HG03060 (cell line): ENCODE data around the gene UBR3.
"Not testable (repeated sequence)": the region's sequence is repeated elsewhere in the genome, so short reads cannot be mapped to it uniquely, and the experiment has no call there.

Experiments
- ATAC-seq: cut with Tn5 transposase; IDR thresholded peaks from one replicate; pipeline ENCODE4 v1.9.1; 2021; ENCODE audit warnings: low read depth, moderate number of reproducible peaks; ENCODE audit not compliant: unreplicated experiment

Gene UBR3

DNA sequence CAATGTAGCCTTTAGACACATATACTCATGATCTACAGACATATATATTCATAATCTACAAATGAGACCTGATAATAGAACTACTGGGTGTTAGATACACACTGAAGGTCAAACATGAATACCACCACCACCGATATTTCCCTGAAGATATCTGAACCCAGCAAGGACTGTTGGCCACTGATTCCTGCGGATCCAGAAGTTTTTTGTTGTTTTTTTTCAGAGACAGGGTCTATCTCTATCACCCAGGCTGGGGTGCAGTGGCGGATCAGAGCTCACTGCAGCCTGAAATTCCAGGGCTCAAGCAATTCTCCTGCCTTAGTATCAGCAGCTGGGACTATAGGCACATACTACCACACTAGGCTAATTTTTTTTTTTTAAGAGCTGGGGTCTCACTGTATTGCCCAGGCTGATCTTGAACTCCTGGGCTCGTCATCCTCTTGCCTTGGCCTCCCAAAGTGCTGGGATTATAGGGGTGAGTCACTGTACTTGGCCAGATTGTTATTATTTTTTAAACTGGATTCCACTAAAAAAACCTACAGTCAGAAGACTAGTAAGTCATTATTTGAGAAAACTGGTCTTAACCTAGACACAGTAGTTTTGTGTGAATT lies 4.4 kb upstream of the UBR3 start:
- no peak for ATAC-seq

DNA sequence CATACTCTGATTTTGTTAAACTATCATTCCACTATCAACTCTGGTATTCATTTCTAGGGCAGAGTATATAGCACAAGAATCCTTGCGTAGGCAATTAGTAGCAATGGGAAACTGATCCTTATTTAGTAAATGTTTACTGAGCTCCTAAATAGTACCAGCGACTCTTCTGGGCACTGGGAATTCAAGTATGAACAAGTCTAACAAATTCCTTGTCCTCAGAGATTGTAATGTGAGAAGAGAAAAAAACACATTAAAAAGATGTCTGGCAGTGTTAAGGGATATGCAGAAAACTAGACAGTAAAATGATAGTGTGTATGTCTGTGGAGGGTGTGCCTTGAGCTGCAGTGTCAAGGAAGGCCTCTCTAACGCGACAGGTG lies 3.3 kb upstream of the UBR3 start:
- ATAC-seq: no peak

DNA sequence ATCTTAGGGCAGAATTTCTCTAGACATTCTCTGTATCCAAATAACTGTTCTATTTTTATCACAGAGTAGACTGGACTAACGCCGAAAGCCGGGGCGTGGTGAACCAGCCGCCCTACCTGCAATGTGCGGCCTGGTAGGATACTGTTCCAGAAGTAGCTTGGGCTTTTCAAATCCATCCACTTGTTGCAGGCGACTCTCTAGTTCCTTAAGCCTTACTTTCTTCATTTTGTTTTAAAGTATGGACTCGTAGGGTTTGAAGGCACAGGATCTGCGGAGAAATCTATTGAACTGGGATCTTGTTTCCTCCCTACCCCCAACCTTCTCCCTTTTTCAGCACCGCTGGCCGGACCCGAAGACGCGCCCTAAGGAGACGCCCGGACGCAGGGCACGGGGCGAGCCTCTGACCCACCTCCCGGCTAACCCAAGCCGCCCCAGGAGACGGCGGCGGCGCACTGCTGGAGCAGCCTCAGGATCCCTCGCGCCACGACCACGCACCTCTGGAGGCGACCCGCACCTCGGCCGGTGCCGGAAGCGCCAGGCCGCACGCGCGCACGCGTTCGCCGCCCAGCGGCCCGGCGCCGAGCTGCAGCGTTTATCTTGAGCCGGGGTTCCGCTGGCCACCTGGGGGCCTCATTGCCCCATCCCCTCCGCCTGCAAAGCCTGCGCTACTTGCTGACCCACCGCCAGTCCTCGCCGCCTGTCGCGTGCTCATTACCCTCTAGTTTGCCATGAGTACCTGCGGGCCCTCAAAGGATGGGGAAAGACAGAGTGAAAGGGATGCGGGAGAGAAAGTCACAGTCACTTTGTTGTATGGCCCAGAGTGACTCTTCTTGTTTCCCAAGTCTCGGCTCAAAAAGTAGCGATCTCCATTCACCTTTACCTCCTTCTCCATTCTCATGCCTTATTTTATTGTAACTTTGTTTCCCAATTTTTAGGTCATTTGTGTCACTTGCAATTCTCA lies 2.6 kb upstream of the UBR3 start, which contains the start of gene METTL5:
Gene METTL5 (minus strand): TSS at position 533 of the 961 bp plus-strand sequence. CDS start 308 bp downstream, at position 225.
- peak; percentile 31 for ATAC-seq

- ATAC-seq: no peak
Measured at GRCh38 chr2:169828141-169828811, 1.0 kb downstream of the UBR3 start.

GRCh38 chr2:169834401-169834800 lies 7.1 kb downstream of the UBR3 start:
- ATAC-seq: no peak

GRCh38 chr2:169838743-169839489 lies 11.7 kb downstream of the UBR3 start:
- no peak for ATAC-seq

GRCh38 chr2:169839954-169840746 lies 12.9 kb downstream of the UBR3 start:
- no peak for ATAC-seq

GRCh38 chr2:169840747-169841142 lies 13.5 kb downstream of the UBR3 start:
- no peak for ATAC-seq

- ATAC-seq: not testable (repeated sequence)
Measured at GRCh38 chr2:169841625-169842024, 14.4 kb downstream of the UBR3 start.

DNA sequence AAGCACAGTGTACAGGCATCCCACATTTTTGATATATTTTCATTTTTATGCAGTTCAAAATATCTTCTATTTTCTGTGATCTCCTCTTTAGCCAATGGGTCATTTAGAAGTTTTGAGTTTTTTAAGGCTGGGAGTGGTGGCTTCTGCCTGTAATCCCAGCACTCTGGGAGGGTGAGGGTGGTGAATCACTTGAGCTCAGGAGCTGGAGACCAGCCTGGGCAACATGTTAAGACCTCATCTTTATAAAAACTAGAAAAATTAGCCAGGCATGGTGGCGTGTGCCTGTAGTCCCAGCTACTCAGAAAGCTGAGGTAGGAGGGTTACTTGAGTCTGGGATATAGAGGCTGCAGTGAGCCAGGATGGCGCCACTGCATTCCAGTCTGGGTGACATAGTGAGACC lies 17.8 kb downstream of the UBR3 start:
- no peak for ATAC-seq

GRCh38 chr2:169848959-169849693 lies 21.9 kb downstream of the UBR3 start:
- not testable (repeated sequence) for ATAC-seq

GRCh38 chr2:169849710-169850109 lies 22.5 kb downstream of the UBR3 start:
- no peak for ATAC-seq

- ATAC-seq: no peak
Measured at GRCh38 chr2:169853041-169853668, 25.9 kb downstream of the UBR3 start.

GRCh38 chr2:169855281-169856258 lies 28.3 kb downstream of the UBR3 start:
- not testable (repeated sequence) for ATAC-seq

DNA sequence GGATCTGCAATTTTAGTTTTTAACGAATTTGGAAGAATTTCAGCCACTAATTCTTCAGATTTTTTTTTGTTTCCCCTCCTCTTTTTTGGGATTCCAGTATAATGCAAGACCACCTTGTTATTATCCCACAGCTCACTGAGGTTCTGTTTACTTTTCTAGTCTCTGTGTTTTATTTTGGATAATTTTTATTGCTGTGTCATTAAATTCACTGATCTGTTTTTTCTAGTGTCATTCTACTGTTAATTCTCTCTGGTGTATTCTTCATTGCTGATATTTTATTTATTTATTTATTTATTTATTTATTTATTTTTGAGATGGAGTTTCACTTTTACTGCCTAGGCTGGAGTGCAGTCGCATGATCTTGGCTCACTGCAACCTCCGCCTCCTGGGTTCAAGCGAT lies 32.2 kb downstream of the UBR3 start:
- ATAC-seq: no peak

DNA sequence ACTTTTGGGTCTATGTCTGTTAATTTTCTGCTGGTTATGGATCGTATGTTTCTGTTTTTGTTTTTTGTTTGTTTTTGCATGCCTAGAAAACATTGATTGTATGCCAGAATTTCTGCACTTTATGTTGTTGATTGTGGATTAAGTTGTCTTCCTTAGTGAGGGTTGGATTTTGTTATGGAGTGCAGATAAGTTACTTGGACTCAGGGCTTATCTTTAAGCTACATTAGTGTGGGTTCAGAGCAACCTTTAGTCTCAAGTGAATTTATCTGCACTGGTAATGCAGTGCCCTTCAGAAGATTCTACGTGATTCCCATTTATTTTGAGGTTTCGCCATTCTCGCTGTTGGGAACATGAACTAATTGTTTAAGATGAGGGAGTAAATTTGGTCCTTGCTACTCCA lies 32.9 kb downstream of the UBR3 start:
- no peak for ATAC-seq

DNA sequence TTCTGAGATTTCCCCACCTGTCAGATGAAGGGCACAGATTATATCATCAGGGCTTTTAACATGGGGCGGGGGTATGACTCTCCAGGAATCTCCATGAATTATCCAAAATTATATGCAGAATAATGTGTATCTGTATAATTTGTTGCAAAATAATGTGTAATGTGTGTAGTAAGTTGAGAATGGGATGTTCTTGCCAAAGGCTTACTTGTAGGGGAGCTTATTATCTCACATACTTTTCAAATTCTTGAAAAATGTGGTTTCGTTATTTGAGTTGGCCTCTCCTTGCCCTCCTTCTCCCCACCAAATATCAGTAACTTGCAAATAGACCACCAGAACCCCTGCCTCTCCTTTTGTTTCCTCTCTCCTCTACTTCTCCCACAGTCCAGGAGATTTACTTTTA lies 35.6 kb downstream of the UBR3 start:
- no peak for ATAC-seq
